A673 (cell line): Measurements from ENCODE around the gene PTCRA. TPM values are rescaled to one million over a fixed set of nuclear protein-coding genes. Genes with fewer than 3 reads are reported as not detected.

Experiments used
- BruUV-seq: library from RNA; stranded (reverse); fragments of 400-500 nt; replicated peaks from 2 replicates; lab custom pipeline; 2021; lab: Mats Ljungman, UMichigan
- CTCF ChIA-PET: fragments of 300-600 bp; sonication (Branson Sonifier 250); formaldehyde crosslinking; loops from one replicate; lab custom pipeline; 2022; ENCODE audit warnings: antibody characterized with exemption; lab: Charles Lee
- POLR2A ChIA-PET: fragments of 300-600 bp; sonication (Branson Sonifier 250); formaldehyde crosslinking; loops from one replicate; lab custom pipeline; 2022; ENCODE audit warnings: antibody characterized with exemption; ENCODE audit not compliant: low non-redundant PET; lab: Charles Lee
- DNase-seq: peaks from one replicate; pipeline ENCODE4 v3.0.0-alpha.2; 2015; ENCODE audit warnings: low spot score
- H3K27ac ChIP-seq: fragments of 200-600 bp; sonication (generic); 2 replicates; pipeline ENCODE4 v1.5.1; 2016; ENCODE audit warnings: mixed run types, low read depth, mild to moderate bottlenecking, mixed read lengths, antibody characterized with exemption, low read length; ENCODE audit not compliant: poor library complexity, severe bottlenecking
- H3K27me3 ChIP-seq: fragments of 200-600 bp; sonication (generic); replicated peaks from 2 replicates; pipeline ENCODE4 v1.6.1; 2017; ENCODE audit warnings: mixed run types, low read depth, mild to moderate bottlenecking, mixed read lengths, antibody characterized with exemption, low read length; ENCODE audit not compliant: insufficient read depth, poor library complexity
- H3K36me3 ChIP-seq: fragments of 200-600 bp; sonication (generic); 2 replicates; pipeline ENCODE4 v1.6.1; 2016; ENCODE audit warnings: mixed run types, mild to moderate bottlenecking, mixed read lengths, antibody characterized with exemption, low read length; ENCODE audit not compliant: insufficient read depth, poor library complexity, severe bottlenecking
- H3K4me1 ChIP-seq: fragments of 200-600 bp; sonication (generic); 2 replicates; pipeline ENCODE4 v1.6.1; 2017; ENCODE audit warnings: mixed run types, mild to moderate bottlenecking, mixed read lengths, antibody characterized with exemption, low read length; ENCODE audit not compliant: insufficient read depth, poor library complexity, severe bottlenecking
- H3K4me3 ChIP-seq: fragments of 200-600 bp; sonication (generic); 2 replicates; pipeline ENCODE4 v1.5.1; 2016; ENCODE audit warnings: low read depth, mixed run types, mild to moderate bottlenecking, mixed read lengths, low read length; ENCODE audit not compliant: poor library complexity, severe bottlenecking
- H3K9me3 ChIP-seq: fragments of 200-600 bp; sonication (generic); 2 replicates; pipeline ENCODE4 v1.6.1; 2016; ENCODE audit warnings: mixed run types, low read depth, mild to moderate bottlenecking, mixed read lengths, antibody characterized with exemption, low read length; ENCODE audit not compliant: poor library complexity, severe bottlenecking
- EZH2 ChIP-seq: fragments of 200-600 bp; sonication (generic); IDR thresholded peaks from 2 replicates; pipeline ENCODE4 v1.6.1; 2017; ENCODE audit warnings: borderline replicate concordance, low read depth, mild to moderate bottlenecking, mixed read lengths, antibody characterized with exemption, low read length; ENCODE audit not compliant: poor library complexity, severe bottlenecking
- intact Hi-C: fragments of 100-400 bp; cut with micrococcal nuclease; formaldehyde crosslinking; loops from one replicate; pipeline ENCODE4 v1.10.0; 2022; ENCODE audit not compliant: unreplicated experiment
- total RNA-seq: library from RNA; stranded (reverse); gene quantifications from 2 replicates; pipeline ENCODE4 v1.2.3, GENCODE V29; 2021
- TF ChIP-seq, protein P1 (sequence below): fragments of 300-800, 200-600 bp; sonication (generic); conservative IDR thresholded peaks from 2 replicates; pipeline ENCODE4 v1.5.1; 2017; ENCODE audit warnings: low read depth, mild to moderate bottlenecking, antibody characterized with exemption, low read length, moderate library complexity, mixed read lengths

Gene PTCRA
- total RNA-seq, 1 experiment from 2014 or later, result not detected

DNA sequence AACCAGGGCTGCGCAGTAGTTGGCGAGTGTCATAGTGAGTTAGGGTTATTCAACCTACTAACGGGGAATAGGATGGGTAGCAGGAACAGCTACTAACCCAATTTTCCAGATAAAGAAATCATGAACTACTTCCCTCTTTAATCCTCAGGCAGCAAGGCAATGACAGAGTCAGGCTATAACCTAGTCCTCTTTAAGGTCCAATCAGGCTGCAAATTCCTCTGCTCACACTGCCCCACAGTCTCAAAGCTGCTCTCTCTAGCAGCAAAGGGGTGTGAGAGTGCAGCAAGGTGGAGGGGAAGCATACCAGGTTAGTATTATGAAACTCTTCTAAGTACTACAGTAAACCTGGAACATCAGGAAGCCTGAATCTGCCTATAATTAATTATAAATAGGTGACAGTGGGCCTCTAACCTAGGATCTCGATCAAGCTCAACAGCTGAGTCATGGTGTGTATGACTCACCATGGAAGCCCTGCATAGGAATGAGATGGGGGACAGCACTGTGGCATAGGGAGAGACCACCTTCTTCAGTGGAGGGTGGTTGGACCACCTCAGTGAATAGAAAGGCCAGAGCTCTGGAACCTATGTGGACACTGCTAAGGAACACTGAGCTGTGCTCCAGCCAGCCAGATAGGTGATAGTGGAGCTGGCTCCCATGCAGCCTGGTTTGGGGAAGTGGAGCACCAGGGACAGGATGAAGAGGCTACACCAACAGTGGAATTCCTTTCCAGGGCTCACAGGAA, 55.2 kb downstream of the PTCRA start:
- ChIA-PET POLR2A (no interaction called here), CTCF (interaction anchor here (1.3 kb wide), 1 partner anchor 13 kb away, joined by 3 read pairs; the partner anchor contains the start of gene PPP2R5D)
- TF ChIP-seq, protein P1, sequence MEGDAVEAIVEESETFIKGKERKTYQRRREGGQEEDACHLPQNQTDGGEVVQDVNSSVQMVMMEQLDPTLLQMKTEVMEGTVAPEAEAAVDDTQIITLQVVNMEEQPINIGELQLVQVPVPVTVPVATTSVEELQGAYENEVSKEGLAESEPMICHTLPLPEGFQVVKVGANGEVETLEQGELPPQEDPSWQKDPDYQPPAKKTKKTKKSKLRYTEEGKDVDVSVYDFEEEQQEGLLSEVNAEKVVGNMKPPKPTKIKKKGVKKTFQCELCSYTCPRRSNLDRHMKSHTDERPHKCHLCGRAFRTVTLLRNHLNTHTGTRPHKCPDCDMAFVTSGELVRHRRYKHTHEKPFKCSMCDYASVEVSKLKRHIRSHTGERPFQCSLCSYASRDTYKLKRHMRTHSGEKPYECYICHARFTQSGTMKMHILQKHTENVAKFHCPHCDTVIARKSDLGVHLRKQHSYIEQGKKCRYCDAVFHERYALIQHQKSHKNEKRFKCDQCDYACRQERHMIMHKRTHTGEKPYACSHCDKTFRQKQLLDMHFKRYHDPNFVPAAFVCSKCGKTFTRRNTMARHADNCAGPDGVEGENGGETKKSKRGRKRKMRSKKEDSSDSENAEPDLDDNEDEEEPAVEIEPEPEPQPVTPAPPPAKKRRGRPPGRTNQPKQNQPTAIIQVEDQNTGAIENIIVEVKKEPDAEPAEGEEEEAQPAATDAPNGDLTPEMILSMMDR, result no peak
- no peak for TF ChIP-seq EZH2
- Histone ChIP-seq H3K36me3 (peaks cover 4% of the 10 kb centered on the region), H3K9me3 (no peaks in the 10 kb centered on the region), H3K27me3 (no peaks in the 10 kb centered on the region), H3K27ac (peak overlapping the region; percentile 71), H3K4me3 (no peak overlapping the region), H3K4me1 (peaks cover 10% of the 10 kb centered on the region)
- DNase-seq, result peak; percentile 43
- intact Hi-C loops, result no loop called here
- no TSS peak for BruUV-seq

DNA sequence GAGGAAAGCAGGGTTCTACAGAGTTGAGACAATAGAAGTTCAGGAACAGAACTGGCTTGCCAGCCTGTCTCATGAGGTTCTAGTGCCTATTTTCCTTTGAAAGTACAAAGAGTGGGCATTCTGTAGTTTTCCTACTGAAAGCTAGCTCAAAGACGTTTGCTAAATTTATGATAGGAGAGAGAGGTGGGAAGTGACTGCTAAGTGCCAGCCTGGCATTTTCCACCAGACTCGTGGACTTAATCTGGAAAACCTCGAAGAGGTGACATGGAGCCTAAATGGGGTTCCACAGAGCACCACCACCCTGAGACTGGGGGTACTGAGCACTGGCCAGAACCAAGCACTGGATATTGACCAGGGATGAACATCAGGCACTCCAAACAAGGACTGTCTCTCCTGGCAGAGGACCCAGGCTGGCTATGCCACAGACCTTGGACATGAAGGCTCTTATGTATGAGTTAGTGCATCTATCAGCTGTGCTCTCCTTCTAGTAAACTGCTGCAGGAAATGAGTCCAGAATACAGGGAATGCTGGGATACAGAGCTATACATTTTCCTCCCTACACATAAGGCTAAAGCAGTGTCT, 56.0 kb downstream of the PTCRA start:
- ChIA-PET CTCF (interaction anchor here (1.3 kb wide), 1 partner anchor 12 kb away, joined by 3 read pairs; the partner anchor contains the start of gene PPP2R5D), POLR2A (no interaction called here)
- no peaks in the 10 kb centered on the region for H3K27me3 ChIP-seq
- H3K4me1 ChIP-seq, result peaks cover 10% of the 10 kb centered on the region
- no peak for TF ChIP-seq EZH2
- TF ChIP-seq, protein P1, result no peak
- no TSS peak for BruUV-seq
- no peaks in the 10 kb centered on the region for H3K9me3 ChIP-seq
- H3K27ac ChIP-seq, result peak overlapping the region; percentile 71
- no peak for DNase-seq
- peaks cover 7% of the 10 kb centered on the region for H3K36me3 ChIP-seq
- no peak overlapping the region for H3K4me3 ChIP-seq
- intact Hi-C loops, result no loop called here

DNA sequence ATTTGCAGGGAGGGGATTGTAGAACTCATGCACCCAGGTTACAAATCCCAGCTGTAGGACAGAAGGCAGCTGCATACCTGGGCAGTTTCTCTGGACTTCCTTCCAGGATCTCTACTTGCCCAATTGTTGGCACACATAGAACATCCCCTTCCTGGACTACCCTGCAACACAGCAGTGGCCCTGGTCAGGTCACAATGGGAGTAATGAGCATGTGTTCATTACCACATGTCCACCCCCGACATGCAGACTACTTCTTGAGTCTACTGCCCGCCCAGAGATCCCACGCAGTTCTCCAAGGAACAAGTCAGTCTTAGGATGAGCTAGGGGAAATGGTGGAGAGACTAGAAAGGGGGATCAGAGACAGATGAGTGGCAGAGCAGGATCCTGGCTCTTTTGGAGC, 58.1 kb downstream of the PTCRA start:
- TF ChIP-seq EZH2, result no peak
- TF ChIP-seq, protein P1, result no peak
- Histone ChIP-seq H3K36me3 (peaks cover 10% of the 10 kb centered on the region), H3K4me1 (peaks cover 10% of the 10 kb centered on the region), H3K27ac (no peak overlapping the region), H3K27me3 (no peaks in the 10 kb centered on the region), H3K4me3 (no peak overlapping the region), H3K9me3 (no peaks in the 10 kb centered on the region)
- ChIA-PET POLR2A (no interaction called here), CTCF (no interaction called here)
- BruUV-seq, result no TSS peak
- DNase-seq, result no peak
- intact Hi-C loops, result no loop called here
